Stomach (tissue), 4 donors: ENCODE measurements around the gene IL17RE.

ENCODE experiments used
- EP300 ChIP-seq: sonication (generic); formaldehyde crosslinking; IDR thresholded peaks from one replicate; pipeline ENCODE4 v1.6.1; 2017; ENCODE audit warnings: antibody characterized with exemption
- POLR2A ChIP-seq, 4 donors: fragments of 450-650 bp; IDR thresholded peaks; one replicate each; pipeline ENCODE4 v1.6.1; 2016; ENCODE audit warnings: antibody characterized with exemption in 4 of 4, control low read depth in 2 of 4, mild to moderate bottlenecking in 1 of 4, moderate library complexity in 1 of 4
- POLR2AphosphoS5 ChIP-seq, 3 donors: sonication (generic); formaldehyde crosslinking; IDR thresholded peaks; one replicate each; pipeline ENCODE4 v1.6.1; 2016; ENCODE audit warnings: antibody characterized with exemption in 3 of 3
- TF ChIP-seq, protein P1 (sequence below), 7 experiments: fragments of 450-650 bp in 4 of 7; fragments of 200-600 bp in 3 of 7; sonication (generic) in 3 of 7; IDR thresholded peaks; one replicate each; pipeline ENCODE4 v1.5.1; 2016 to 2019; ENCODE audit warnings: antibody characterized with exemption in 7 of 7, control low read depth in 2 of 7, mild to moderate bottlenecking in 1 of 7

DNA sequence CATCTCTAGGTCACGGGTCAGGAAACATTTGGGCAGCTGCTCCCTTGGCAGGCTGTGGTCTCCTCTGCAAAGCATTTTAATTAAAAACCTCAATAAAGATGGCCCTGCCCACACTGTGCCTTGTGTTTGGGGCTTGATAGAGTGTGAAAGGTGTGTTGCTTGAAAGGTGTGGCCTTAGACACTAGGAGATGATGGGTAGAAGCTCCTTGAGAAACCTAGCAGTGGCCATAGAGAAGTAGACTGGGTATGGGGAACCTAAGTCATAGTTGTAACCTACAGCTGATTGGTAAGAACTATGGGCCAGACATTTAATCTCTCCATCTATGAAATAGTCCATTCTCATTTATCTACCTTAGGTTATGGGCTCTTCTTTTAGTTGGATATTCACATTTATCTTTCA is 8.9 kb upstream of the IL17RE start:
- no peak for TF ChIP-seq POLR2A (IDR thresholded peaks at IDR 0.05)
- TF ChIP-seq, protein P1, sequence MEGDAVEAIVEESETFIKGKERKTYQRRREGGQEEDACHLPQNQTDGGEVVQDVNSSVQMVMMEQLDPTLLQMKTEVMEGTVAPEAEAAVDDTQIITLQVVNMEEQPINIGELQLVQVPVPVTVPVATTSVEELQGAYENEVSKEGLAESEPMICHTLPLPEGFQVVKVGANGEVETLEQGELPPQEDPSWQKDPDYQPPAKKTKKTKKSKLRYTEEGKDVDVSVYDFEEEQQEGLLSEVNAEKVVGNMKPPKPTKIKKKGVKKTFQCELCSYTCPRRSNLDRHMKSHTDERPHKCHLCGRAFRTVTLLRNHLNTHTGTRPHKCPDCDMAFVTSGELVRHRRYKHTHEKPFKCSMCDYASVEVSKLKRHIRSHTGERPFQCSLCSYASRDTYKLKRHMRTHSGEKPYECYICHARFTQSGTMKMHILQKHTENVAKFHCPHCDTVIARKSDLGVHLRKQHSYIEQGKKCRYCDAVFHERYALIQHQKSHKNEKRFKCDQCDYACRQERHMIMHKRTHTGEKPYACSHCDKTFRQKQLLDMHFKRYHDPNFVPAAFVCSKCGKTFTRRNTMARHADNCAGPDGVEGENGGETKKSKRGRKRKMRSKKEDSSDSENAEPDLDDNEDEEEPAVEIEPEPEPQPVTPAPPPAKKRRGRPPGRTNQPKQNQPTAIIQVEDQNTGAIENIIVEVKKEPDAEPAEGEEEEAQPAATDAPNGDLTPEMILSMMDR (IDR thresholded peaks at IDR 0.05): no peak
- no peak for TF ChIP-seq POLR2AphosphoS5 (IDR thresholded peaks at IDR 0.05)
- no peak for TF ChIP-seq EP300
